ENCODE measurements around the gene XRCC3.

XRCC3 gene

DNA sequence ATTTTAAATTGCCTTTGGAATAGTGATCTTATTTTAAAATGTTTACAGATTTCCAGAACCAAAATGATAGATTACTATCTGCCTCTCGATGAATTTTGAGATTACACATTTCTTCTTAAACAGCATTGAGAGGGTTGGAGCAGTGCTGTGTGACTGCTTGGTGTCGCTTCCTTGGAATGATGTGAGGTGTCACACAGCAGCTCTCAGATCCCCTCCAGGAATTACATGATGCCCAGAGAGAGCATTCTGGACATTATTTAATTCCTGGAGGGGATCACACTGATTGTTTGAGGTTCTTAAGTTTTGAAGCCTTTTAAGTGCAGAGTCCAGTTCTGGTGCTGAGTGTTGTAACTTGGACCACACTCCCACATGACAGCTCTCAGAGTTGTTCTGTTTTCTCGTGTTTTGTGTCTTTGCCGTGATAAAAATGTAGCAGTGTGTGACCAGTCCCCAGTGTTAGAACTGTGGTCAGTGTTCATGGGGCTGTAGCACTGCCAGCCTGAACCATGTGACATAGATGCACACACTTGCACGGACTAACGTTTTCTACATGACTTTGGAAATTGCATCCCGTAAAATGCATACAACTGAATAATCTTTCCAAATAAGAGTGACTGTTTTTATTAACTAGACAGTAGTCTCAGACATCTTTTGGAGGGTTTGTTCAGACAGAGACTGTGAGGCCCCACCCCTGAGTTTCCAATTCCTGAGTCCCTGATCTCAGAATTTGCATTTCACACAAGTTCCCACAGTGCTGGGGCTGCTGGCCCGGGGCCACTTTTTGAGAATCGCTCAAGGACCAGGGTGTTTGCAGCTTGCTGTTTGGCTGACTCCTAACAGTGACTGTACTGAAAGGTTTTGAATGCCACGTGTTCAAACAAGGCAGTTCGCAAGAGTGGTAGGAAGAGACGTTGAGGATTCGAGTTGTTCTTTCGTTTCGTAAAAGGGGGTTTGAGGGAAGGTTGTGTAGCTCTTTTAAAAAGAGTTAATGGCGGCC, 26.0 kb downstream of the XRCC3 start:
- Histone ChIP-seq H3K27ac (ENCODE audit: extremely low read depth, low read depth, low read length) (no peak overlapping the region), H3K4me3 (ENCODE audit: low read depth, low read length) (no peak overlapping the region), H3K36me3 (ENCODE audit: control insufficient read depth in 2 of 2, insufficient read depth in 1 of 2, low read length in 2 of 2) (peaks cover 22 to 82% of the 10 kb centered on the region in 2 experiments), H3K9me3 (ENCODE audit: control insufficient read depth, insufficient read depth, low read depth, low read length) (no peaks in the 10 kb centered on the region), H3K4me1 (ENCODE audit: control insufficient read depth, insufficient read depth, low read length) (no peaks in the 10 kb centered on the region)
- CTCF ChIA-PET, result no interaction called here
- POLR2A ChIA-PET, result interaction anchor here (0.6 kb wide), 1 partner anchor 231 kb away, joined by 4 read pairs; no protein-coding TSS in a partner anchor
- TF ChIP-seq, protein P1, sequence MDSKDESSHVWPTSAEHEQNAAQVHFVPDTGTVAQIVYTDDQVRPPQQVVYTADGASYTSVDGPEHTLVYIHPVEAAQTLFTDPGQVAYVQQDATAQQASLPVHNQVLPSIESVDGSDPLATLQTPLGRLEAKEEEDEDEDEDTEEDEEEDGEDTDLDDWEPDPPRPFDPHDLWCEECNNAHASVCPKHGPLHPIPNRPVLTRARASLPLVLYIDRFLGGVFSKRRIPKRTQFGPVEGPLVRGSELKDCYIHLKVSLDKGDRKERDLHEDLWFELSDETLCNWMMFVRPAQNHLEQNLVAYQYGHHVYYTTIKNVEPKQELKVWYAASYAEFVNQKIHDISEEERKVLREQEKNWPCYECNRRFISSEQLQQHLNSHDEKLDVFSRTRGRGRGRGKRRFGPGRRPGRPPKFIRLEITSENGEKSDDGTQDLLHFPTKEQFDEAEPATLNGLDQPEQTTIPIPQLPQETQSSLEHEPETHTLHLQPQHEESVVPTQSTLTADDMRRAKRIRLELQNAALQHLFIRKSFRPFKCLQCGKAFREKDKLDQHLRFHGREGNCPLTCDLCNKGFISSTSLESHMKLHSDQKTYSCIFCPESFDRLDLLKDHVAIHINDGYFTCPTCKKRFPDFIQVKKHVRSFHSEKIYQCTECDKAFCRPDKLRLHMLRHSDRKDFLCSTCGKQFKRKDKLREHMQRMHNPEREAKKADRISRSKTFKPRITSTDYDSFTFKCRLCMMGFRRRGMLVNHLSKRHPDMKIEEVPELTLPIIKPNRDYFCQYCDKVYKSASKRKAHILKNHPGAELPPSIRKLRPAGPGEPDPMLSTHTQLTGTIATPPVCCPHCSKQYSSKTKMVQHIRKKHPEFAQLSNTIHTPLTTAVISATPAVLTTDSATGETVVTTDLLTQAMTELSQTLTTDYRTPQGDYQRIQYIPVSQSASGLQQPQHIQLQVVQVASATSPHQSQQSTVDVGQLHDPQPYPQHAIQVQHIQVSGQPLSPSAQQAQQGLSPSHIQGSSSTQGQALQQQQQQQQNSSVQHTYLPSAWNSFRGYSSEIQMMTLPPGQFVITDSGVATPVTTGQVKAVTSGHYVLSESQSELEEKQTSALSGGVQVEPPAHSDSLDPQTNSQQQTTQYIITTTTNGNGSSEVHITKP (tag by site-specific recombination; IDR thresholded peaks at IDR 0.05), result 0 out of 2 replicates have a peak, but pooled peaks have one; percentile 29
- TF ChIP-seq, protein P2, sequence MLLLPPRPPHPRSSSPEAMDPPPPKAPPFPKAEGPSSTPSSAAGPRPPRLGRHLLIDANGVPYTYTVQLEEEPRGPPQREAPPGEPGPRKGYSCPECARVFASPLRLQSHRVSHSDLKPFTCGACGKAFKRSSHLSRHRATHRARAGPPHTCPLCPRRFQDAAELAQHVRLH (tag by site-specific recombination; IDR thresholded peaks at IDR 0.05), result no peak

DNA sequence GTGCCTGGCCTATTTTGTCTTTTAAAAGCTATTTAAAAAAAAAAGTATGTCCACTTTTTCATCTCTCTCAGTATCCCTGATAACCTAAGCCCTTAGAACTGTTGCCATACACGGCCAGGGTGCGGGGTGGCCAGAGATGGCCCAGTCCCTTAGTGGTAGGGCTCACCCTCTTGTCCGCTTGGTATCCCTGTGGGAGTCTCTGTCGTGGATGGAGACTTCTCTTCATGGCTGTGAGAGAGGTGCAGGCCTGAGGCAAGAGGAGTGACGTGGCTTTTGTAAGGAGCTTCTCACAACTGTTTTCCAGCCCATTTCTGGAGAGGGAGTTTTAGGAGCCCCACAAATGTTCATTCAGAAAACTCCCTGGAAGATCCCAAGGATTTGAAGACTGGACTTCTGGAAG, 26.8 kb downstream of the XRCC3 start:
- Histone ChIP-seq H3K4me1 (ENCODE audit: control insufficient read depth, insufficient read depth, low read length) (no peaks in the 10 kb centered on the region), H3K27ac (ENCODE audit: extremely low read depth, low read depth, low read length) (no peak overlapping the region), H3K36me3 (ENCODE audit: control insufficient read depth in 2 of 2, insufficient read depth in 1 of 2, low read length in 2 of 2) (peaks cover 21 to 82% of the 10 kb centered on the region in 2 experiments), H3K9me3 (ENCODE audit: control insufficient read depth, insufficient read depth, low read depth, low read length) (no peaks in the 10 kb centered on the region), H3K4me3 (ENCODE audit: low read depth, low read length) (no peak overlapping the region)
- CTCF ChIA-PET, result interaction anchor here (0.7 kb wide), 1 partner anchor 112 kb away, joined by 3 read pairs; no protein-coding TSS in a partner anchor
- TF ChIP-seq, protein P3, sequence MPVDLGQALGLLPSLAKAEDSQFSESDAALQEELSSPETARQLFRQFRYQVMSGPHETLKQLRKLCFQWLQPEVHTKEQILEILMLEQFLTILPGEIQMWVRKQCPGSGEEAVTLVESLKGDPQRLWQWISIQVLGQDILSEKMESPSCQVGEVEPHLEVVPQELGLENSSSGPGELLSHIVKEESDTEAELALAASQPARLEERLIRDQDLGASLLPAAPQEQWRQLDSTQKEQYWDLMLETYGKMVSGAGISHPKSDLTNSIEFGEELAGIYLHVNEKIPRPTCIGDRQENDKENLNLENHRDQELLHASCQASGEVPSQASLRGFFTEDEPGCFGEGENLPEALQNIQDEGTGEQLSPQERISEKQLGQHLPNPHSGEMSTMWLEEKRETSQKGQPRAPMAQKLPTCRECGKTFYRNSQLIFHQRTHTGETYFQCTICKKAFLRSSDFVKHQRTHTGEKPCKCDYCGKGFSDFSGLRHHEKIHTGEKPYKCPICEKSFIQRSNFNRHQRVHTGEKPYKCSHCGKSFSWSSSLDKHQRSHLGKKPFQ (tag by site-specific recombination; IDR thresholded peaks at IDR 0.05), result no peak
- TF ChIP-seq ZNF133 (tag by site-specific recombination; IDR thresholded peaks at IDR 0.05), result no peak
- TF ChIP-seq ZFP41 (tag by site-specific recombination; IDR thresholded peaks at IDR 0.05; ENCODE audit: borderline replicate concordance), result no peak
- no peak for TF ChIP-seq BCL11A (tag by site-specific recombination; IDR thresholded peaks at IDR 0.05; ENCODE audit: low read depth)
- POLR2A ChIA-PET, result interaction anchor here (0.6 kb wide), 1 partner anchor 232 kb away, joined by 4 read pairs; no protein-coding TSS in a partner anchor

DNA sequence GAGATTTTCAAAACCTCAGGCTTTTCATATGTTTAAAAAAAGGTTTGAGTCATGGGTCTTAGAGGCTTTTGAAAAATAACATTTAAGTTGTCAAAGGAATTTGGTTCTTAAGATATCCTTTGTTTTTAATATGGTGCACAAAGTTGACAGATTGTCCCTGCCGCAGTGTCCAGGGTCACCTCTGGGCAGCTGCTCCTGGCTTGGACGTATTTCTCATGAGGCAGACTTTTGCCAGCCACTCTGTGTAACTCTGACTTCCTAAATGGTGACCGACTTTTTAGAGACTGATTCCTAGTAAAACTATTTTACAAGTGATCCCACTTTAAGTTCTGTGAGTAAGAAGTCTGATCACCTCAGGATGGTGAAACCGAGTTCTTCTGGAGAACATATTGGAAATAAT, 27.5 kb downstream of the XRCC3 start:
- CTCF ChIA-PET, result no interaction called here
- POLR2A ChIA-PET, result no interaction called here
- H3K36me3 ChIP-seq (ENCODE audit: control insufficient read depth in 2 of 2, insufficient read depth in 1 of 2, low read length in 2 of 2), result peaks cover 25 to 82% of the 10 kb centered on the region in 2 experiments

DNA sequence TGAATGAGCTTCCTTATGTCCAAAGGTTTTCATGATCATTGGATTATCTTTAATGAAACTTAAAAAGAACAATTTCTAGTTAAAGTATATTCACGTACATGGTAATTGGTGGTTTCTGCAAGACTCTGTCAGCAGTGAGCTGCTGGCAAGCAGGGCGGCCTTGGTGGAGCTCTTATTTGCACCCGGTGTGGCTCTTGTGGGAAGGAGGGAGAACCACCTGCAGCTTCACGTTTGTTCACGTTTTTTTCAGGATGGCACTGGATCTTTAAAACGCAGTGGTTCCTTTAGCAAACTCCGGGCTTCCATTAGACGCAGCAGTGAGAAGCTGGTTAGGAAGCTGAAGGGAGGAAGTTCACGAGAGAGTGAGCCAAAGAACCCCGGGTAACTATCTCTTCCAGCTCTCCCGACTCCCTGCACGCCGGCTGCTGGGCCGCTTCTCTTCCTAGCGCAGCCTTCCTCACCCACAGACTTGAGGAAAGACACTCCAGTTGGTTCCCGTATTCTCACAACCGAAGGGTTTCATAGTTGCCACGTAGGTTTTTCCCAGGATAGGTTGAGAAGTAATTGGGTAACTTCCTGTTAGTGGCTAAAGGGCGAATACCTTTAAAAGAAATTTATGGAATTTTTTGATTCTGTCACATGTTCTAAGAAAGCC, 28.3 kb downstream of the XRCC3 start:
- Histone ChIP-seq H3K4me3 (ENCODE audit: low read depth, low read length) (no peak overlapping the region), H3K27ac (ENCODE audit: extremely low read depth, low read depth, low read length) (no peak overlapping the region), H3K36me3 (ENCODE audit: control insufficient read depth in 2 of 2, insufficient read depth in 1 of 2, low read length in 2 of 2) (peaks cover 33 to 82% of the 10 kb centered on the region in 2 experiments), H3K4me1 (ENCODE audit: control insufficient read depth, insufficient read depth, low read length) (no peaks in the 10 kb centered on the region), H3K9me3 (ENCODE audit: control insufficient read depth, insufficient read depth, low read depth, low read length) (no peaks in the 10 kb centered on the region)
- POLR2A ChIA-PET, result no interaction called here
- TF ChIP-seq, protein P4, sequence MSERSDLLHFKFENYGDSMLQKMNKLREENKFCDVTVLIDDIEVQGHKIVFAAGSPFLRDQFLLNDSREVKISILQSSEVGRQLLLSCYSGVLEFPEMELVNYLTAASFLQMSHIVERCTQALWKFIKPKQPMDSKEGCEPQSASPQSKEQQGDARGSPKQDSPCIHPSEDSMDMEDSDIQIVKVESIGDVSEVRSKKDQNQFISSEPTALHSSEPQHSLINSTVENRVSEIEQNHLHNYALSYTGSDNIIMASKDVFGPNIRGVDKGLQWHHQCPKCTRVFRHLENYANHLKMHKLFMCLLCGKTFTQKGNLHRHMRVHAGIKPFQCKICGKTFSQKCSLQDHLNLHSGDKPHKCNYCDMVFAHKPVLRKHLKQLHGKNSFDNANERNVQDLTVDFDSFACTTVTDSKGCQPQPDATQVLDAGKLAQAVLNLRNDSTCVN (tag by site-specific recombination; optimal IDR thresholded peaks at IDR 0.05), result no peak
- TF ChIP-seq ZNF549 (tag by site-specific recombination; IDR thresholded peaks at IDR 0.05) (no peak), ZNF610 (tag by site-specific recombination; IDR thresholded peaks at IDR 0.05; ENCODE audit: borderline replicate concordance) (no peak), ZBTB20 (tag by site-specific recombination; IDR thresholded peaks at IDR 0.05) (no peak)
- TF ChIP-seq, protein P5, sequence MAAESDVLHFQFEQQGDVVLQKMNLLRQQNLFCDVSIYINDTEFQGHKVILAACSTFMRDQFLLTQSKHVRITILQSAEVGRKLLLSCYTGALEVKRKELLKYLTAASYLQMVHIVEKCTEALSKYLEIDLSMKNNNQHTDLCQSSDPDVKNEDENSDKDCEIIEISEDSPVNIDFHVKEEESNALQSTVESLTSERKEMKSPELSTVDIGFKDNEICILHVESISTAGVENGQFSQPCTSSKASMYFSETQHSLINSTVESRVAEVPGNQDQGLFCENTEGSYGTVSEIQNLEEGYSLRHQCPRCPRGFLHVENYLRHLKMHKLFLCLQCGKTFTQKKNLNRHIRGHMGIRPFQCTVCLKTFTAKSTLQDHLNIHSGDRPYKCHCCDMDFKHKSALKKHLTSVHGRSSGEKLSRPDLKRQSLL (tag by site-specific recombination; IDR thresholded peaks at IDR 0.05), result no peak
- TF ChIP-seq, protein P6, sequence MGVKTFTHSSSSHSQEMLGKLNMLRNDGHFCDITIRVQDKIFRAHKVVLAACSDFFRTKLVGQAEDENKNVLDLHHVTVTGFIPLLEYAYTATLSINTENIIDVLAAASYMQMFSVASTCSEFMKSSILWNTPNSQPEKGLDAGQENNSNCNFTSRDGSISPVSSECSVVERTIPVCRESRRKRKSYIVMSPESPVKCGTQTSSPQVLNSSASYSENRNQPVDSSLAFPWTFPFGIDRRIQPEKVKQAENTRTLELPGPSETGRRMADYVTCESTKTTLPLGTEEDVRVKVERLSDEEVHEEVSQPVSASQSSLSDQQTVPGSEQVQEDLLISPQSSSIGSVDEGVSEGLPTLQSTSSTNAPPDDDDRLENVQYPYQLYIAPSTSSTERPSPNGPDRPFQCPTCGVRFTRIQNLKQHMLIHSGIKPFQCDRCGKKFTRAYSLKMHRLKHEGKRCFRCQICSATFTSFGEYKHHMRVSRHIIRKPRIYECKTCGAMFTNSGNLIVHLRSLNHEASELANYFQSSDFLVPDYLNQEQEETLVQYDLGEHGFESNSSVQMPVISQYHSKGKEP (tag by site-specific recombination; IDR thresholded peaks at IDR 0.05), result no peak
- CTCF ChIA-PET, result interaction anchor here (1.6 kb wide), 1 partner anchor 10 kb away, joined by 3 read pairs; no protein-coding TSS in a partner anchor

More for the DNA sequence above, 27.5 kb downstream of the XRCC3 start:
- H3K9me3 ChIP-seq (ENCODE audit: control insufficient read depth, insufficient read depth, low read depth, low read length), result no peaks in the 10 kb centered on the region
- no peak overlapping the region for H3K4me3 ChIP-seq (ENCODE audit: low read depth, low read length)
- no peak for TF ChIP-seq ZNF561 (tag by site-specific recombination; IDR thresholded peaks at IDR 0.05; ENCODE audit: borderline replicate concordance)
- TF ChIP-seq ZNF555 (tag by site-specific recombination; conservative IDR thresholded peaks at IDR 0.05), result no peak
- TF ChIP-seq ZNF48 (tag by site-specific recombination; IDR thresholded peaks at IDR 0.05), result no peak
- no peaks in the 10 kb centered on the region for H3K4me1 ChIP-seq (ENCODE audit: control insufficient read depth, insufficient read depth, low read length)
- no peak overlapping the region for H3K27ac ChIP-seq (ENCODE audit: extremely low read depth, low read depth, low read length)

Data from HEK293 (cell line).